ENCODE measurements around the gene TIMM50. TPM values are rescaled to one million over a fixed set of nuclear protein-coding genes. Genes with fewer than 3 reads are reported as not detected.

The TIMM50 gene
- total RNA-seq, 1 donor from 2014 or later: 68.9 TPM

DNA sequence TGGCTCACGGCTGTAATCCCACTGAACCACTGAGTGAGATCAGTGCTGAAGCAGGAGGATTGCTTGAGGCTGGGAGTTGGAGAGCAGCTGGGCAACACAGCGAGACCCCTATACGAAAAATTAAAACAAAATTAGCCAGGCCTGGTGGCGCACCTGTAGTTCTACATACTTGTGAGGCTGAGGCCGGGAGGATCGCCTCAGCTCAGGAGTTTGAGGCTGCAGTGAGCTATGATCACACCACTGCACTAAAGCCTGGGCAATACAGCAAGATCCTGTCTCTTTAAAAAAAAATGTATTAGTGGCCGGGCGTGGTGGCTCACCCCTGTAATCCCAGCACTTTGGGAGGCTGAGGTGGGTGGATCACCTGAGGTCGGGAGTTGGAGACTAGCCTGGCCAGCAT is 28.0 kb downstream of the TIMM50 start:
- peaks cover 20% of the 10 kb centered on the region for H3K4me1 Mint-ChIP-seq
- H3K27ac Mint-ChIP-seq: no peak overlapping the region
- H3K27me3 Mint-ChIP-seq: peaks cover 34% of the 10 kb centered on the region
- CTCF ChIA-PET: interaction anchor here (1.3 kb wide), 1 partner anchor 17 kb away, joined by 3 read pairs; no protein-coding TSS in a partner anchor
- ATAC-seq (ENCODE audit: low read depth) (no peak), DNase-seq (no peak)
- H3K9me3 Mint-ChIP-seq: no peaks in the 10 kb centered on the region
- no peak overlapping the region for H3K4me3 Mint-ChIP-seq
- POLR2A ChIA-PET: no interaction called here
- TF ChIP-seq, protein P1, sequence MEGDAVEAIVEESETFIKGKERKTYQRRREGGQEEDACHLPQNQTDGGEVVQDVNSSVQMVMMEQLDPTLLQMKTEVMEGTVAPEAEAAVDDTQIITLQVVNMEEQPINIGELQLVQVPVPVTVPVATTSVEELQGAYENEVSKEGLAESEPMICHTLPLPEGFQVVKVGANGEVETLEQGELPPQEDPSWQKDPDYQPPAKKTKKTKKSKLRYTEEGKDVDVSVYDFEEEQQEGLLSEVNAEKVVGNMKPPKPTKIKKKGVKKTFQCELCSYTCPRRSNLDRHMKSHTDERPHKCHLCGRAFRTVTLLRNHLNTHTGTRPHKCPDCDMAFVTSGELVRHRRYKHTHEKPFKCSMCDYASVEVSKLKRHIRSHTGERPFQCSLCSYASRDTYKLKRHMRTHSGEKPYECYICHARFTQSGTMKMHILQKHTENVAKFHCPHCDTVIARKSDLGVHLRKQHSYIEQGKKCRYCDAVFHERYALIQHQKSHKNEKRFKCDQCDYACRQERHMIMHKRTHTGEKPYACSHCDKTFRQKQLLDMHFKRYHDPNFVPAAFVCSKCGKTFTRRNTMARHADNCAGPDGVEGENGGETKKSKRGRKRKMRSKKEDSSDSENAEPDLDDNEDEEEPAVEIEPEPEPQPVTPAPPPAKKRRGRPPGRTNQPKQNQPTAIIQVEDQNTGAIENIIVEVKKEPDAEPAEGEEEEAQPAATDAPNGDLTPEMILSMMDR (IDR thresholded peaks at IDR 0.05): no peak
- intact Hi-C loops (cut with micrococcal nuclease): loop anchor here (10.0 kb wide), 1 partner anchor 1096 kb away; the partner anchor contains the start of gene LTBP4
- no peaks in the 10 kb centered on the region for H3K36me3 Mint-ChIP-seq (ENCODE audit: low read depth)

GRCh38 chr19:39509233-39509632 is 28.6 kb downstream of the TIMM50 start:
- intact Hi-C loops (cut with micrococcal nuclease): loop anchor here (10.0 kb wide), 1 partner anchor 1096 kb away; the partner anchor contains the start of gene LTBP4
- no peaks in the 10 kb centered on the region for H3K9me3 Mint-ChIP-seq
- H3K27me3 Mint-ChIP-seq: peaks cover 34% of the 10 kb centered on the region
- POLR2A ChIA-PET: no interaction called here
- H3K36me3 Mint-ChIP-seq (ENCODE audit: low read depth): no peaks in the 10 kb centered on the region
- ATAC-seq (ENCODE audit: low read depth) (no peak), DNase-seq (no peak)
- CTCF ChIA-PET: no interaction called here
- H3K4me1 Mint-ChIP-seq: peaks cover 15% of the 10 kb centered on the region
- TF ChIP-seq, protein P1 (IDR thresholded peaks at IDR 0.05): no peak
- H3K27ac Mint-ChIP-seq: no peak overlapping the region
- H3K4me3 Mint-ChIP-seq: no peak overlapping the region

- DNase-seq (no peak), ATAC-seq (ENCODE audit: low read depth) (no peak)
- H3K4me3 Mint-ChIP-seq: no peak overlapping the region
- ChIA-PET POLR2A (interaction anchor here (0.6 to 0.7 kb wide), 5 partner anchors 21 to 502 kb away, joined by 3 to 8 read pairs (median 4); partner anchors contain the start of gene RPS16), CTCF (no interaction called here)
- H3K9me3 Mint-ChIP-seq: no peaks in the 10 kb centered on the region
- H3K4me1 Mint-ChIP-seq: peaks cover 20% of the 10 kb centered on the region
- intact Hi-C loops (cut with micrococcal nuclease): no loop called here
- peaks cover 38% of the 10 kb centered on the region for H3K27me3 Mint-ChIP-seq
- no peak overlapping the region for H3K27ac Mint-ChIP-seq
- H3K36me3 Mint-ChIP-seq (ENCODE audit: low read depth): no peaks in the 10 kb centered on the region
- TF ChIP-seq, protein P1 (IDR thresholded peaks at IDR 0.05): no peak
These were observed 32.4 kb downstream of the TIMM50 start for GRCh38 chr19:39512988-39513387.

DNA sequence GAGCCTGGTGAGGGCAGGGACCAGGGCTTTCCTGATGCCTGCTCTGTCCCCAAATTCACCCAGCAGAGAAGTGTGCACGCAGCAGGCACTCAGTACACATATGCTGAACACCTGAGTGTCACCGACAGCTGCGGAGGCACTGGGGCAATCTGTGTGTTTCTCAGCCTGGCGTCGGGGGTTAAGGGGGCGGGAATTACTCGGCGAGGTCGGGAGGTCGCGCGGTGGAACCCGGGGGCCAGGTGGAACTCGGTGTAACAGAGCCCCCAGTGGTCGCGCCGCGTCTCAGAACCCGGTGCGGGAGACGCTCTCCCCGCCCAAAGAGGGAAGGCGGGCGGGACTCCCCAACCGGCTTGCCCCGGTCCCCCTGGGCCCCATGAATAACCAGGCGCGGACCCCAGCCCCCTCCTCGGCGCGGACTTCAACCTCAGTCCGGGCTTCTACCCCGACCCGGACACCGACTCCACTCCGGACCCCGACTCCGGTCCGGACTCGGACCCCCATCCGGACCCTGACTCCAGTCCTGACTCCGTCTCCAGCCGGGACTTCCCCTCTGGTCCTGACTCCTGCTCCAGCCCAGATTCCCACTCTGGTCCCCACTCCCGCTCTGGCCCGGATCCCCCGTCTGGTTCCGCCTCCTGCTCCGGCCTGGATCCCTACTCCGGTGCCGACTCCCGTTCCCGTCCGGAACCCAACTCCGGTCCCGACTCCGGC is 34.4 kb downstream of the TIMM50 start, which contains the start of gene SELENOV:
SELENOV (plus strand) TSS at position 300 of the 711 bp plus-strand sequence; CDS start at position 374, 74 bp downstream.
- CTCF ChIA-PET: interaction anchor here (0.9 kb wide), 1 partner anchor 12 kb away, joined by 3 read pairs; no protein-coding TSS in a partner anchor
- Mint-ChIP-seq H3K27ac (no peak within 1 kb of the TSS), H3K36me3 (ENCODE audit: low read depth) (no peaks in the 10 kb centered on the region), H3K9me3 (no peaks in the 10 kb centered on the region), H3K4me1 (peaks cover 17% of the 10 kb centered on the region), H3K27me3 (peaks cover 40% of the 10 kb centered on the region), H3K4me3 (peak within 1 kb of the TSS; percentile 64)
- TF ChIP-seq, protein P1 (IDR thresholded peaks at IDR 0.05): no peak
- DNase-seq: peak; percentile 28
- peak; percentile 70 for ATAC-seq (ENCODE audit: low read depth)
- intact Hi-C loops (cut with micrococcal nuclease): no loop called here
- POLR2A ChIA-PET: interaction anchor here (0.6 to 1.1 kb wide), 2 partner anchors 20 to 26 kb away, joined by 3 read pairs; no protein-coding TSS in a partner anchor

- H3K27me3 Mint-ChIP-seq: peaks cover 40% of the 10 kb centered on the region
- no peaks in the 10 kb centered on the region for H3K36me3 Mint-ChIP-seq (ENCODE audit: low read depth)
- no peak for ATAC-seq (ENCODE audit: low read depth)
- TF ChIP-seq, protein P1 (IDR thresholded peaks at IDR 0.05): no peak
- ChIA-PET CTCF (no interaction called here), POLR2A (interaction anchor here (0.6 kb wide), 1 partner anchor 26 kb away, joined by 3 read pairs; no protein-coding TSS in a partner anchor)
- H3K9me3 Mint-ChIP-seq: no peaks in the 10 kb centered on the region
- peaks cover 17% of the 10 kb centered on the region for H3K4me1 Mint-ChIP-seq
- intact Hi-C loops (cut with micrococcal nuclease): no loop called here
- H3K27ac Mint-ChIP-seq: no peak overlapping the region
- peak; percentile 29 for DNase-seq
- H3K4me3 Mint-ChIP-seq: peak overlapping the region; percentile 64
These were observed 35.0 kb downstream of the TIMM50 start for GRCh38 chr19:39515551-39516191.
